Measurements from ENCODE around the gene PEX11B.

The PEX11B gene

GRCh38 chr1:145960468-145961108 is 42.1 kb upstream of the PEX11B start (continued):
- TF ChIP-seq, protein P1, sequence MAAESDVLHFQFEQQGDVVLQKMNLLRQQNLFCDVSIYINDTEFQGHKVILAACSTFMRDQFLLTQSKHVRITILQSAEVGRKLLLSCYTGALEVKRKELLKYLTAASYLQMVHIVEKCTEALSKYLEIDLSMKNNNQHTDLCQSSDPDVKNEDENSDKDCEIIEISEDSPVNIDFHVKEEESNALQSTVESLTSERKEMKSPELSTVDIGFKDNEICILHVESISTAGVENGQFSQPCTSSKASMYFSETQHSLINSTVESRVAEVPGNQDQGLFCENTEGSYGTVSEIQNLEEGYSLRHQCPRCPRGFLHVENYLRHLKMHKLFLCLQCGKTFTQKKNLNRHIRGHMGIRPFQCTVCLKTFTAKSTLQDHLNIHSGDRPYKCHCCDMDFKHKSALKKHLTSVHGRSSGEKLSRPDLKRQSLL (tag by site-specific recombination; IDR thresholded peaks at IDR 0.05): peak; percentile 59; the same call in 1 of the 2 replicates
- TF ChIP-seq ZNF76 (tag by site-specific recombination; IDR thresholded peaks at IDR 0.05; ENCODE audit: borderline replicate concordance, low read depth) (no peak), ZNF837 (tag by site-specific recombination; IDR thresholded peaks at IDR 0.05) (no peak), ZNF558 (tag by site-specific recombination; IDR thresholded peaks at IDR 0.05) (no peak), ZNF670 (tag by site-specific recombination; IDR thresholded peaks at IDR 0.05; ENCODE audit: low read depth) (no peak), KLF8 (tag by site-specific recombination; IDR thresholded peaks at IDR 0.05) (peak; percentile 19; the same call in 1 of the 2 replicates), ZNF341 (tag by site-specific recombination; IDR thresholded peaks at IDR 0.05; ENCODE audit: low read depth) (peak; percentile 95), ZNF433 (tag by site-specific recombination; IDR thresholded peaks at IDR 0.05; ENCODE audit: low read depth) (no peak), HOXC10 (CRISPR knock-in tag; IDR thresholded peaks at IDR 0.05) (no peak), ZNF623 (tag by site-specific recombination; IDR thresholded peaks at IDR 0.05) (no peak), ZFP41 (tag by site-specific recombination; IDR thresholded peaks at IDR 0.05; ENCODE audit: borderline replicate concordance) (no peak), ZNF621 (tag by site-specific recombination; IDR thresholded peaks at IDR 0.05) (no peak), ZNF214 (tag by site-specific recombination; IDR thresholded peaks at IDR 0.05; ENCODE audit: borderline replicate concordance) (no peak), ZNF155 (tag by site-specific recombination; IDR thresholded peaks at IDR 0.05) (no peak), ZNF585B (tag by site-specific recombination; IDR thresholded peaks at IDR 0.05) (no peak), ZNF248 (tag by site-specific recombination; IDR thresholded peaks at IDR 0.05) (no peak), ZNF184 (tag by site-specific recombination; IDR thresholded peaks at IDR 0.05) (no peak), KLF1 (tag by site-specific recombination; IDR thresholded peaks at IDR 0.05) (peak; percentile 53; the same call in 1 of the 2 replicates)
- TF ChIP-seq, protein P2, sequence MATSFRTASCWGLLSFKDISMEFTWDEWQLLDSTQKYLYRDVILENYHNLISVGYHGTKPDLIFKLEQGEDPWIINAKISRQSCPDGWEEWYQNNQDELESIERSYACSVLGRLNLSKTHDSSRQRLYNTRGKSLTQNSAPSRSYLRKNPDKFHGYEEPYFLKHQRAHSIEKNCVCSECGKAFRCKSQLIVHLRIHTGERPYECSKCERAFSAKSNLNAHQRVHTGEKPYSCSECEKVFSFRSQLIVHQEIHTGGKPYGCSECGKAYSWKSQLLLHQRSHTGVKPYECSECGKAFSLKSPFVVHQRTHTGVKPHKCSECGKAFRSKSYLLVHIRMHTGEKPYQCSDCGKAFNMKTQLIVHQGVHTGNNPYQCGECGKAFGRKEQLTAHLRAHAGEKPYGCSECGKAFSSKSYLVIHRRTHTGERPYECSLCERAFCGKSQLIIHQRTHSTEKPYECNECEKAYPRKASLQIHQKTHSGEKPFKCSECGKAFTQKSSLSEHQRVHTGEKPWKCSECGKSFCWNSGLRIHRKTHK (tag by site-specific recombination; IDR thresholded peaks at IDR 0.05): no peak
- TF ChIP-seq, protein P3, sequence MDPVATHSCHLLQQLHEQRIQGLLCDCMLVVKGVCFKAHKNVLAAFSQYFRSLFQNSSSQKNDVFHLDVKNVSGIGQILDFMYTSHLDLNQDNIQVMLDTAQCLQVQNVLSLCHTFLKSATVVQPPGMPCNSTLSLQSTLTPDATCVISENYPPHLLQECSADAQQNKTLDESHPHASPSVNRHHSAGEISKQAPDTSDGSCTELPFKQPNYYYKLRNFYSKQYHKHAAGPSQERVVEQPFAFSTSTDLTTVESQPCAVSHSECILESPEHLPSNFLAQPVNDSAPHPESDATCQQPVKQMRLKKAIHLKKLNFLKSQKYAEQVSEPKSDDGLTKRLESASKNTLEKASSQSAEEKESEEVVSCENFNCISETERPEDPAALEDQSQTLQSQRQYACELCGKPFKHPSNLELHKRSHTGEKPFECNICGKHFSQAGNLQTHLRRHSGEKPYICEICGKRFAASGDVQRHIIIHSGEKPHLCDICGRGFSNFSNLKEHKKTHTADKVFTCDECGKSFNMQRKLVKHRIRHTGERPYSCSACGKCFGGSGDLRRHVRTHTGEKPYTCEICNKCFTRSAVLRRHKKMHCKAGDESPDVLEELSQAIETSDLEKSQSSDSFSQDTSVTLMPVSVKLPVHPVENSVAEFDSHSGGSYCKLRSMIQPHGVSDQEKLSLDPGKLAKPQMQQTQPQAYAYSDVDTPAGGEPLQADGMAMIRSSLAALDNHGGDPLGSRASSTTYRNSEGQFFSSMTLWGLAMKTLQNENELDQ (tag by site-specific recombination; IDR thresholded peaks at IDR 0.05; ENCODE audit: low read depth): no peak
- TF ChIP-seq, protein P4, sequence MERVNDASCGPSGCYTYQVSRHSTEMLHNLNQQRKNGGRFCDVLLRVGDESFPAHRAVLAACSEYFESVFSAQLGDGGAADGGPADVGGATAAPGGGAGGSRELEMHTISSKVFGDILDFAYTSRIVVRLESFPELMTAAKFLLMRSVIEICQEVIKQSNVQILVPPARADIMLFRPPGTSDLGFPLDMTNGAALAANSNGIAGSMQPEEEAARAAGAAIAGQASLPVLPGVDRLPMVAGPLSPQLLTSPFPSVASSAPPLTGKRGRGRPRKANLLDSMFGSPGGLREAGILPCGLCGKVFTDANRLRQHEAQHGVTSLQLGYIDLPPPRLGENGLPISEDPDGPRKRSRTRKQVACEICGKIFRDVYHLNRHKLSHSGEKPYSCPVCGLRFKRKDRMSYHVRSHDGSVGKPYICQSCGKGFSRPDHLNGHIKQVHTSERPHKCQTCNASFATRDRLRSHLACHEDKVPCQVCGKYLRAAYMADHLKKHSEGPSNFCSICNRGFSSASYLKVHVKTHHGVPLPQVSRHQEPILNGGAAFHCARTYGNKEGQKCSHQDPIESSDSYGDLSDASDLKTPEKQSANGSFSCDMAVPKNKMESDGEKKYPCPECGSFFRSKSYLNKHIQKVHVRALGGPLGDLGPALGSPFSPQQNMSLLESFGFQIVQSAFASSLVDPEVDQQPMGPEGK (tag by site-specific recombination; IDR thresholded peaks at IDR 0.05): peak; percentile 88
- TF ChIP-seq, protein P5, sequence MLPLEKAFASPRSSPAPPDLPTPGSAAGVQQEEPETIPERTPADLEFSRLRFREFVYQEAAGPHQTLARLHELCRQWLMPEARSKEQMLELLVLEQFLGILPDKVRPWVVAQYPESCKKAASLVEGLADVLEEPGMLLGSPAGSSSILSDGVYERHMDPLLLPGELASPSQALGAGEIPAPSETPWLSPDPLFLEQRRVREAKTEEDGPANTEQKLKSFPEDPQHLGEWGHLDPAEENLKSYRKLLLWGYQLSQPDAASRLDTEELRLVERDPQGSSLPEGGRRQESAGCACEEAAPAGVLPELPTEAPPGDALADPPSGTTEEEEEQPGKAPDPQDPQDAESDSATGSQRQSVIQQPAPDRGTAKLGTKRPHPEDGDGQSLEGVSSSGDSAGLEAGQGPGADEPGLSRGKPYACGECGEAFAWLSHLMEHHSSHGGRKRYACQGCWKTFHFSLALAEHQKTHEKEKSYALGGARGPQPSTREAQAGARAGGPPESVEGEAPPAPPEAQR (tag by site-specific recombination; IDR thresholded peaks at IDR 0.05): no peak
- TF ChIP-seq, protein P6, sequence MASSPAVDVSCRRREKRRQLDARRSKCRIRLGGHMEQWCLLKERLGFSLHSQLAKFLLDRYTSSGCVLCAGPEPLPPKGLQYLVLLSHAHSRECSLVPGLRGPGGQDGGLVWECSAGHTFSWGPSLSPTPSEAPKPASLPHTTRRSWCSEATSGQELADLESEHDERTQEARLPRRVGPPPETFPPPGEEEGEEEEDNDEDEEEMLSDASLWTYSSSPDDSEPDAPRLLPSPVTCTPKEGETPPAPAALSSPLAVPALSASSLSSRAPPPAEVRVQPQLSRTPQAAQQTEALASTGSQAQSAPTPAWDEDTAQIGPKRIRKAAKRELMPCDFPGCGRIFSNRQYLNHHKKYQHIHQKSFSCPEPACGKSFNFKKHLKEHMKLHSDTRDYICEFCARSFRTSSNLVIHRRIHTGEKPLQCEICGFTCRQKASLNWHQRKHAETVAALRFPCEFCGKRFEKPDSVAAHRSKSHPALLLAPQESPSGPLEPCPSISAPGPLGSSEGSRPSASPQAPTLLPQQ (tag by site-specific recombination; IDR thresholded peaks at IDR 0.05): 0 out of 2 replicates have a peak, but pooled peaks have one; percentile 29
- TF ChIP-seq, protein P7, sequence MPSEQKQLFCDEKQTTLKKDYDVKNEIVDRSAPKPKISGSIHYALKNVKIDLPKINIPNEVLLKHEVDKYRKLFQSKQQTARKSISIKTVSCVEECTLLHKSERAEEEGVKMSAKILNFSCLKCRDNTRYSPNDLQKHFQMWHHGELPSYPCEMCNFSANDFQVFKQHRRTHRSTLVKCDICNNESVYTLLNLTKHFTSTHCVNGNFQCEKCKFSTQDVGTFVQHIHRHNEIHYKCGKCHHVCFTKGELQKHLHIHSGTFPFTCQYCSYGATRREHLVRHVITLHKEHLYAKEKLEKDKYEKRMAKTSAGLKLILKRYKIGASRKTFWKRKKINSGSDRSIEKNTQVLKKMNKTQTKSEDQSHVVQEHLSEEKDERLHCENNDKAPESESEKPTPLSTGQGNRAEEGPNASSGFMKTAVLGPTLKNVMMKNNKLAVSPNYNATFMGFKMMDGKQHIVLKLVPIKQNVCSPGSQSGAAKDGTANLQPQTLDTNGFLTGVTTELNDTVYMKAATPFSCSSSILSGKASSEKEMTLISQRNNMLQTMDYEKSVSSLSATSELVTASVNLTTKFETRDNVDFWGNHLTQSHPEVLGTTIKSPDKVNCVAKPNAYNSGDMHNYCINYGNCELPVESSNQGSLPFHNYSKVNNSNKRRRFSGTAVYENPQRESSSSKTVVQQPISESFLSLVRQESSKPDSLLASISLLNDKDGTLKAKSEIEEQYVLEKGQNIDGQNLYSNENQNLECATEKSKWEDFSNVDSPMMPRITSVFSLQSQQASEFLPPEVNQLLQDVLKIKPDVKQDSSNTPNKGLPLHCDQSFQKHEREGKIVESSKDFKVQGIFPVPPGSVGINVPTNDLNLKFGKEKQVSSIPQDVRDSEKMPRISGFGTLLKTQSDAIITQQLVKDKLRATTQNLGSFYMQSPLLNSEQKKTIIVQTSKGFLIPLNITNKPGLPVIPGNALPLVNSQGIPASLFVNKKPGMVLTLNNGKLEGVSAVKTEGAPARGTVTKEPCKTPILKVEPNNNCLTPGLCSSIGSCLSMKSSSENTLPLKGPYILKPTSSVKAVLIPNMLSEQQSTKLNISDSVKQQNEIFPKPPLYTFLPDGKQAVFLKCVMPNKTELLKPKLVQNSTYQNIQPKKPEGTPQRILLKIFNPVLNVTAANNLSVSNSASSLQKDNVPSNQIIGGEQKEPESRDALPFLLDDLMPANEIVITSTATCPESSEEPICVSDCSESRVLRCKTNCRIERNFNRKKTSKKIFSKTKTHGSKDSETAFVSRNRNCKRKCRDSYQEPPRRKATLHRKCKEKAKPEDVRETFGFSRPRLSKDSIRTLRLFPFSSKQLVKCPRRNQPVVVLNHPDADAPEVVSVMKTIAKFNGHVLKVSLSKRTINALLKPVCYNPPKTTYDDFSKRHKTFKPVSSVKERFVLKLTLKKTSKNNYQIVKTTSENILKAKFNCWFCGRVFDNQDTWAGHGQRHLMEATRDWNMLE (tag by site-specific recombination; conservative IDR thresholded peaks at IDR 0.05; ENCODE audit: low read depth): no peak

Data from HEK293 (cell line).